Measurements from ENCODE around the gene ATXN7.

The ATXN7 gene

GRCh38 chr3:63969876-63970275, 106.2 kb downstream of the ATXN7 start:
- Histone ChIP-seq H3K27me3 (replicated peaks; ENCODE audit: control insufficient read depth, insufficient read depth, low read length) (no peaks in the 10 kb centered on the region), H3K9me3 (ENCODE audit: control insufficient read depth, low read length) (no peaks in the 10 kb centered on the region), H3K9ac (ENCODE audit: low read length) (no peak overlapping the region), H3K4me1 (ENCODE audit: control insufficient read depth, insufficient read depth, low read length) (peaks cover 67% of the 10 kb centered on the region), H3K36me3 (ENCODE audit: control insufficient read depth, insufficient read depth, low read length, severe bottlenecking) (peaks cover 13% of the 10 kb centered on the region), H3K4me3 (ENCODE audit: low read length) (no peak overlapping the region)
- DNase-seq (ENCODE audit: low read depth), result no peak

GRCh38 chr3:63970631-63971475, 107.2 kb downstream of the ATXN7 start:
- peak overlapping the region; percentile 48 for H3K4me3 ChIP-seq (ENCODE audit: low read length)
- H3K27me3 ChIP-seq (replicated peaks; ENCODE audit: control insufficient read depth, insufficient read depth, low read length), result no peaks in the 10 kb centered on the region
- peaks cover 70% of the 10 kb centered on the region for H3K4me1 ChIP-seq (ENCODE audit: control insufficient read depth, insufficient read depth, low read length)
- no peak for DNase-seq (ENCODE audit: low read depth)
- peak overlapping the region; percentile 43 for H3K9ac ChIP-seq (ENCODE audit: low read length)
- H3K9me3 ChIP-seq (ENCODE audit: control insufficient read depth, low read length), result no peaks in the 10 kb centered on the region
- H3K36me3 ChIP-seq (ENCODE audit: control insufficient read depth, insufficient read depth, low read length, severe bottlenecking), result peaks cover 13% of the 10 kb centered on the region

DNA sequence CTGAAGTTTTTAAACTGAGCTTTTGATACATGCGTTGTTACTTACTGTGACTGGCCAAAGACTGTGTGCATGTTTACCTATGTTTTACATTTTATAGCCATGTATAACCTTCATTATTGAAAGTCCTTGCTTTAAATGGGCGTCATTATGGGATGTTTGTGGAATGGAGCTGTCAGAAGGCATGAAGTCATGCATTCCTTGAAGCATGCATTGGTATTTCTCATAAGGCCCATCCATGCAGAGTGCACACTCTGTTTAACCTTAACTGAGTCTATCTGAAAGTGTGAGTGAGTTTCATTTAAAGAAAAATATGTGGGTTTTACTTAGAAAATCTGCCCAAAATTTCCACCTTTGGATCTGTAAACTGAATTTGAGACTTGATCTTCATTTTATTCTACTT, 108.5 kb downstream of the ATXN7 start:
- peak; percentile 70 for DNase-seq (ENCODE audit: low read depth)
- Histone ChIP-seq H3K4me1 (ENCODE audit: control insufficient read depth, insufficient read depth, low read length) (peaks cover 82% of the 10 kb centered on the region), H3K27me3 (replicated peaks; ENCODE audit: control insufficient read depth, insufficient read depth, low read length) (no peaks in the 10 kb centered on the region), H3K9ac (ENCODE audit: low read length) (no peak overlapping the region), H3K4me3 (ENCODE audit: low read length) (no peak overlapping the region), H3K36me3 (ENCODE audit: control insufficient read depth, insufficient read depth, low read length, severe bottlenecking) (peaks cover 13% of the 10 kb centered on the region), H3K9me3 (ENCODE audit: control insufficient read depth, low read length) (no peaks in the 10 kb centered on the region)

DNA sequence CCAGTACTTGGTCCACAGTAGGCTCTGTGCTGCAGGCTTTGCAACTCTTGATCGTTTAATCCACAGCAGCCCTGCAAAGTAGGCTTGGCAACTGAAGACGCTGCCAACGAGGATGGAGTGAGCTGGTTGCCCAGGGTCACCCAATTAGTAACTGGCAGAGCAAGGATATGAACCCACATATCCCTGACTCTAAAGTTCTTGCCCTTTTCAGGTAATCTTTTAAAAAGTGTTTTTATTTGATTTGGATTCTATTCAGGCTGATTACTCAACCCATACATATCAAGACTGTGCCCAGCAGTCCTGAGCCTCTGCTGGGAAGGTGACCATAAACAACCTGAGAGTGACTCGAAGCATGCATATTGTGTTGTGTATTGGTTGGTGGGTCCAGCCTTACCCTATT, 109.3 kb downstream of the ATXN7 start:
- no peaks in the 10 kb centered on the region for H3K9me3 ChIP-seq (ENCODE audit: control insufficient read depth, low read length)
- H3K4me1 ChIP-seq (ENCODE audit: control insufficient read depth, insufficient read depth, low read length), result peaks cover 82% of the 10 kb centered on the region
- peaks cover 13% of the 10 kb centered on the region for H3K36me3 ChIP-seq (ENCODE audit: control insufficient read depth, insufficient read depth, low read length, severe bottlenecking)
- no peaks in the 10 kb centered on the region for H3K27me3 ChIP-seq (replicated peaks; ENCODE audit: control insufficient read depth, insufficient read depth, low read length)
- DNase-seq (ENCODE audit: low read depth), result no peak
- no peak overlapping the region for H3K9ac ChIP-seq (ENCODE audit: low read length)
- H3K4me3 ChIP-seq (ENCODE audit: low read length), result no peak overlapping the region

- H3K9ac ChIP-seq (ENCODE audit: low read length), result no peak overlapping the region
- DNase-seq (ENCODE audit: low read depth), result no peak
- no peak overlapping the region for H3K4me3 ChIP-seq (ENCODE audit: low read length)
- H3K4me1 ChIP-seq (ENCODE audit: control insufficient read depth, insufficient read depth, low read length), result peaks cover 82% of the 10 kb centered on the region
- H3K27me3 ChIP-seq (replicated peaks; ENCODE audit: control insufficient read depth, insufficient read depth, low read length), result no peaks in the 10 kb centered on the region
- H3K36me3 ChIP-seq (ENCODE audit: control insufficient read depth, insufficient read depth, low read length, severe bottlenecking), result peaks cover 13% of the 10 kb centered on the region
- H3K9me3 ChIP-seq (ENCODE audit: control insufficient read depth, low read length), result no peaks in the 10 kb centered on the region
These were observed 109.7 kb downstream of the ATXN7 start for GRCh38 chr3:63973406-63973805.

GRCh38 chr3:63974451-63974850, 110.8 kb downstream of the ATXN7 start:
- Histone ChIP-seq H3K27me3 (replicated peaks; ENCODE audit: control insufficient read depth, insufficient read depth, low read length) (no peaks in the 10 kb centered on the region), H3K36me3 (ENCODE audit: control insufficient read depth, insufficient read depth, low read length, severe bottlenecking) (peaks cover 13% of the 10 kb centered on the region), H3K9ac (ENCODE audit: low read length) (no peak overlapping the region), H3K4me3 (ENCODE audit: low read length) (no peak overlapping the region), H3K4me1 (ENCODE audit: control insufficient read depth, insufficient read depth, low read length) (peaks cover 71% of the 10 kb centered on the region), H3K9me3 (ENCODE audit: control insufficient read depth, low read length) (no peaks in the 10 kb centered on the region)
- DNase-seq (ENCODE audit: low read depth), result no peak

GRCh38 chr3:63975723-63976122, 112.1 kb downstream of the ATXN7 start:
- Histone ChIP-seq H3K4me1 (ENCODE audit: control insufficient read depth, insufficient read depth, low read length) (peaks cover 58% of the 10 kb centered on the region), H3K4me3 (ENCODE audit: low read length) (peak overlapping the region; percentile 70), H3K27me3 (replicated peaks; ENCODE audit: control insufficient read depth, insufficient read depth, low read length) (no peaks in the 10 kb centered on the region), H3K9me3 (ENCODE audit: control insufficient read depth, low read length) (no peaks in the 10 kb centered on the region), H3K36me3 (ENCODE audit: control insufficient read depth, insufficient read depth, low read length, severe bottlenecking) (peaks cover 23% of the 10 kb centered on the region), H3K9ac (ENCODE audit: low read length) (peak overlapping the region; percentile 71)
- peak; percentile 67 for DNase-seq (ENCODE audit: low read depth)

- Histone ChIP-seq H3K27me3 (replicated peaks; ENCODE audit: control insufficient read depth, insufficient read depth, low read length) (no peaks in the 10 kb centered on the region), H3K4me3 (ENCODE audit: low read length) (peak overlapping the region; percentile 70), H3K9ac (ENCODE audit: low read length) (peak overlapping the region; percentile 71), H3K4me1 (ENCODE audit: control insufficient read depth, insufficient read depth, low read length) (peaks cover 53% of the 10 kb centered on the region), H3K9me3 (ENCODE audit: control insufficient read depth, low read length) (no peaks in the 10 kb centered on the region), H3K36me3 (ENCODE audit: control insufficient read depth, insufficient read depth, low read length, severe bottlenecking) (peaks cover 28% of the 10 kb centered on the region)
- peak; percentile 97 for DNase-seq (ENCODE audit: low read depth)
These were observed 112.6 kb downstream of the ATXN7 start for GRCh38 chr3:63976161-63976871.

GRCh38 chr3:63976872-63977200, 113.2 kb downstream of the ATXN7 start:
- no peaks in the 10 kb centered on the region for H3K27me3 ChIP-seq (replicated peaks; ENCODE audit: control insufficient read depth, insufficient read depth, low read length)
- no peaks in the 10 kb centered on the region for H3K9me3 ChIP-seq (ENCODE audit: control insufficient read depth, low read length)
- peaks cover 47% of the 10 kb centered on the region for H3K4me1 ChIP-seq (ENCODE audit: control insufficient read depth, insufficient read depth, low read length)
- no peak for DNase-seq (ENCODE audit: low read depth)
- peak overlapping the region; percentile 69 for H3K9ac ChIP-seq (ENCODE audit: low read length)
- H3K36me3 ChIP-seq (ENCODE audit: control insufficient read depth, insufficient read depth, low read length, severe bottlenecking), result peaks cover 34% of the 10 kb centered on the region
- H3K4me3 ChIP-seq (ENCODE audit: low read length), result peak overlapping the region; percentile 70

- no peak for DNase-seq (ENCODE audit: low read depth)
- Histone ChIP-seq H3K4me3 (ENCODE audit: low read length) (no peak overlapping the region), H3K27me3 (replicated peaks; ENCODE audit: control insufficient read depth, insufficient read depth, low read length) (no peaks in the 10 kb centered on the region), H3K4me1 (ENCODE audit: control insufficient read depth, insufficient read depth, low read length) (peaks cover 37% of the 10 kb centered on the region), H3K9me3 (ENCODE audit: control insufficient read depth, low read length) (no peaks in the 10 kb centered on the region), H3K36me3 (ENCODE audit: control insufficient read depth, insufficient read depth, low read length, severe bottlenecking) (peaks cover 44% of the 10 kb centered on the region), H3K9ac (ENCODE audit: low read length) (no peak overlapping the region)
These were observed 114.2 kb downstream of the ATXN7 start for GRCh38 chr3:63977893-63978292.

- no peak for DNase-seq (ENCODE audit: low read depth)
- Histone ChIP-seq H3K27me3 (replicated peaks; ENCODE audit: control insufficient read depth, insufficient read depth, low read length) (no peaks in the 10 kb centered on the region), H3K36me3 (ENCODE audit: control insufficient read depth, insufficient read depth, low read length, severe bottlenecking) (peaks cover 46% of the 10 kb centered on the region), H3K9me3 (ENCODE audit: control insufficient read depth, low read length) (no peaks in the 10 kb centered on the region), H3K4me1 (ENCODE audit: control insufficient read depth, insufficient read depth, low read length) (peaks cover 34% of the 10 kb centered on the region), H3K9ac (ENCODE audit: low read length) (no peak overlapping the region), H3K4me3 (ENCODE audit: low read length) (no peak overlapping the region)
These were observed 115.6 kb downstream of the ATXN7 start for GRCh38 chr3:63979093-63979885.
